LHCN-M2 (cell line): ENCODE measurements around the gene KRTAP5-9. TPM values are rescaled to one million over a fixed set of nuclear protein-coding genes. Genes with fewer than 3 reads are reported as not detected.
"Not testable (repeated sequence)": the region's sequence is repeated elsewhere in the genome, so short reads cannot be mapped to it uniquely, and the experiment has no call there.

Source experiments
- DNase-seq: peaks from one replicate; pipeline ENCODE4 v3.0.0-alpha.2; 2012; ENCODE audit warnings: low read depth
- total RNA-seq: library from RNA; depleted of rRNA; stranded (reverse); fragments of >200 nt; gene quantifications from 2 replicates; pipeline ENCODE4 v1.2.3, GENCODE V29; 2014

Gene KRTAP5-9
- total RNA-seq, 1 experiment from 2014 or later, result not detected

DNA sequence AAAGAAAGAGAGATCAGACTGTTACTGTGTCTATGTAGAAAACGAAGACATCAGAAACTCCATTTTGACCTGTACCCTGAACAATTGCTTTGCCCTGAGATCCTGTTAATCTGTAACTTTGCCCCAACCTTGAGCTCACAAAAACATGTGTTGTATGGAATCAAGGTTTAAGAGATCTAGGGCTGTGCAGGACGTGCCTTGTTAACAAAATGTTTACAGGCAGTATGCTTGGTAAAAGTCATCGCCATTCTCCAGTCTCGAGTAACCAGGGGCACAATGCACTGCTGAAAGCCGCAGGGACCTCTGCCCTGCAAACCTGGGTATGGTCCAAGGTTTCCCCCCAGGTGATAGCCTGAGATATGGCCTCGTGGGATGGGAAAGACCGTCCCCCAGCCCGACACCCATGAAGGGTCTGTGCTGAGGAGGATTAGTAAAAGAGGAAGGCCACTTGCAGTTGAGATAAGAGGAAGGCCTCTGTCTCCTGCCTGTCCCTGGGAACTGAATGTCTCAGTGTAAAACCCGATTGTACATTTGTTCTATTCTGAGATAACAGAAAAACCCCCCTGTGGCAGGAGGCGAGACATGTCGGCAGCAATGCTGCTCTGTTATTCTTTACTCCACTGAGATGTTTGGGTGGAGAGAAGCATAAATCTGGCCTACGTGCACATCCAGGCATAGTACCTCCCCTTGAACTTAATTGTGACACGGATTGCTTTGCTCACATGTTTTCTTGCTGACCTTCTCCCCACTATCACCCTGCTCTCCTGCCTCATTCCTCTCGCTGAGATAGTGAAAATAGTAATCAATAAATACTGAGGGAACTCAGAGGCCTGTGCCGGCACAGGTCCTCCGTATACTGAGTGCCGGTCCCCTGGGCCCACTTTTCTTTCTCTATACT lies 13.3 kb upstream of the KRTAP5-9 start:
- DNase-seq, result not testable (repeated sequence)

DNA sequence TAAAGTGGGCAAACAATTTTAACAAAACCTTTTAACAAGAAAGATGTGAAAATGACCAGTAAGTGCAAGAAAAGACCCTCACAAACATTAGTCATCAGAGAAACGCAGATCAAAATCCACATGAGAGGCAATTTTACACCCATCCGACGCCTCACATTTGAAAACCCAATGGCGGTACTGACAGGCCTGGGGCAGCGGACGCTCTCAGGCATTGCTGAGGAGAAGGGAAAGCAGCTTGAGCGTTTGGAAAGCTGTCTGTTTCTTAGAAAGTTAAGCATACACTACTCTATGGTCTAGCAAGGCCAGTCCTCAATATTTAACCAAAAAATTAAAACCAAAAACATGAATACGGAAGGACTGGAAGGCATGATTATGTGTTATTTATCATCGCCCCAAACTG lies 12.4 kb upstream of the KRTAP5-9 start:
- DNase-seq, result no peak

DNA sequence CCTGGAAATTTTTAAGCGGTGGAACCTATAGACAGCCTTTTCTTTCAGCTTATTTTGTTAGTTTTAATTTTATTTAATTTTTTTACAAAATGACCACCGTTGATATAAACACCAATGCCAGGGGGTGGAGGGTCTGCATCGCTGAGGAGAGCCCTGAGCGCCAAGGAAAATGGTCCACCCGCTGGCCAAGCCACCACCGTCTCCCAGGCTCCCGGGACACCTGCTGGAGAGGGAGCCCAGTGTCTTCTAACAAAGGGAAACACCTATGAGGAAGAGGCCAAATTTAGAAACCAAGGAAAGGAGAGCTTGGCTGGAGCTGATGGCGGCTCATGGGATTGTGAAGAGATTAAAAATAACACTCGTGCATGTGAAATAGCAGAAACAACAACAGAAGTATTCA lies 10.7 kb upstream of the KRTAP5-9 start:
- DNase-seq, result no peak

GRCh38 chr11:71537977-71538665 lies 10.1 kb upstream of the KRTAP5-9 start, which contains the start of gene KRTAP5-8:
TSS of gene KRTAP5-8 (plus strand) at chr11:71538025. CDS start at chr11:71538056, 31 bp downstream.
- peak; percentile 32 for DNase-seq

- no peak for DNase-seq
Measured at GRCh38 chr11:71538666-71538990, 9.6 kb upstream of the KRTAP5-9 start.

GRCh38 chr11:71539017-71539416 lies 9.2 kb upstream of the KRTAP5-9 start:
- DNase-seq, result no peak

DNA sequence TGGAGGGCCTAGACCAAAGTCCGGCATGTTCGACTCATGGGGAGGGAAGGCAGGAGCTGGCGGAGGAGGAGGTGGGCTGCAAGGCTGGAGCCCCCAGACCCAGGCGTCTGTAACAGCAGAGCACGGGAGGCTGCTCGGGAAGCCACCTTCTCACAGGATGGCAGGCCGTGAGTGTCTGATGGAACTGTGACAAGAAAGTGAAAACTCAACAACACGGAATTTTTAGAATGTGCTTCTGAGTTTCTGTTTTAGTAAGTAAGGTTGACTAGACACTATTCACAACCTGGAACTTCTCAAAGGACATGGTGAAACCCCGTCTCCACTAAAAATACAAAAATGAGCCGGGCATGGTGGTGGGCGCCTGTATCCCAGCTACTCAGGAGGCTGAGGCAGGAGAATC lies 8.2 kb upstream of the KRTAP5-9 start:
- not testable (repeated sequence) for DNase-seq

DNA sequence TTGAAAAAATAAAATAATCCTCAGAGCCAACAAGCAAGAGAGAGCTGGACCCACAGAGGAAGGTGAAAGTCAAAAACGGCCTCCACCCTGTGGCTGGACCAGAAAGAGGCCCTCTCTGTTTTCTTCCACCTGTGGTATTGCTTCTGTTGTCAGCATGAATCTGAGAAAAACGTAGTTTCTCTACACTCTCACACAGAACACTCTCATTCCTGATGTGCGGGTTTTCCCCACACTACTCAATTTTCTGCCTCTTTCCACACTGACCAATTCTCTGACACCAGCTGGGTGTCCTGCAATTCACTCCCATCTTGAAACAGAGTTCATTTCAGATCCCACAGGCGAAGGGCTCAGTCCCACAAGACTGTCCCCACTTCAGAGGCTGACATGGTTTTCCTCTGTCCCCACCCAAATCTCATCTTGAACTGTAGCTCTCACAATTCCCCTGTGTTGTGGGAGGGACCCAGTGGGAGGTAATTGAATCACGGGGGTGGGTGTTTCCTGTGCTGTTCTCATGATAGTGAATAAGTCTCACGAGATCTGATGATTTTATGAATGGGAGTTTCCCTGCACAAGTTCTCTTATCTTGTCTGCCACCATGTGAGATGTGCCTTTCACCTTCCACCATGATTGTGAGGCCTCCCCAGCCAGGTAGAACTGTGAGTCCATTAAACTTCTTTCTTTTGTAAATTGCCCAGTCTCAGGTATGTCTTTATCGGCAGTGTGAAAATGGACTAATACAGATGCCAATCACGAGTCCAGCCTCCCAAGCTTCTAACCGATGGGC lies 7.5 kb upstream of the KRTAP5-9 start:
- not testable (repeated sequence) for DNase-seq

GRCh38 chr11:71542382-71542781 lies 5.8 kb upstream of the KRTAP5-9 start:
- no peak for DNase-seq

DNA sequence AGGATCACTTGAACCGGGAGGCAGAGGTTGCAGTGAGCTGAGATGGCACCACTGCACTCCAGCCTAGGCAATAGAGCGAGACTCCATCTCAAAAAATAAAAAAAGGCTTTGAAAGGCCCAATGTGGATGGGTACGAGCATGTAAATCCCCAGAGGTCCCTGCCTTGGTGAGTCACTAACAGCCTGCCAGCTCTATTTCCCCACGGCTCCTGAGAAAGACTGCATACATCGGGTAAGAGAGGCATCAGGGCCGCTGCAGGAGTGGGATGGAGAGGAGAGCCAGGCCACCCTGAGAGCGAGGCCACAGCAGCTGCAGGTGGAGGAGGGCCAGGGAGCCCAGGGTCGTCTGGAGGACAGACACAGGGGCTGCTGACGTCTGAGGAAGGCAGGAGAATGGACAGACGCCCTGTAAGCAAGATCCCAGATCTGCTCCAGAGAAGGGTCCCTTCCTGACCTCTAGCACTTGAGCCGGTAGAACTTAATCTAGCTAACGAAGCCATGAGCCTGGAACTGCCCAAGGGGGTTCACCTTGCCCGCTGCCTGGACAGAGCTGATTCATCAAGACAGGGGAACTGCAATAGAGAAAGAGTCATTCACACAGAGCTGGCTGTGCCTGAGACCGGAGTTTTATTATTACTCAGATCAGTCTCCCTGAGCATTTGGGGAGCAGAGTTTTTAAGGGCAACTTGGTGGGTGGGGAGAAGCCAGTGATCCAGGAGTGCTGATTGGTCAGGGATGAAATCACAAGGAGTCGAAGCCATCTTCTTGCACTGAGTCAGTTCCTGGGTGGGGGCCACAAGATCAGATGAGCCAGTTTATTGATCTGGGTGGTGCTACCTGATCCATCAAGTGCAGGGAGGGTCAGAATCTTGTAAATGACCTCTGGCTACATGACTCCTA lies 5.1 kb upstream of the KRTAP5-9 start:
- DNase-seq, result peak; percentile 22

- DNase-seq, result no peak
Measured at GRCh38 chr11:71543866-71544265, 4.4 kb upstream of the KRTAP5-9 start.

GRCh38 chr11:71544525-71545214 lies 3.5 kb upstream of the KRTAP5-9 start:
- no peak for DNase-seq

DNA sequence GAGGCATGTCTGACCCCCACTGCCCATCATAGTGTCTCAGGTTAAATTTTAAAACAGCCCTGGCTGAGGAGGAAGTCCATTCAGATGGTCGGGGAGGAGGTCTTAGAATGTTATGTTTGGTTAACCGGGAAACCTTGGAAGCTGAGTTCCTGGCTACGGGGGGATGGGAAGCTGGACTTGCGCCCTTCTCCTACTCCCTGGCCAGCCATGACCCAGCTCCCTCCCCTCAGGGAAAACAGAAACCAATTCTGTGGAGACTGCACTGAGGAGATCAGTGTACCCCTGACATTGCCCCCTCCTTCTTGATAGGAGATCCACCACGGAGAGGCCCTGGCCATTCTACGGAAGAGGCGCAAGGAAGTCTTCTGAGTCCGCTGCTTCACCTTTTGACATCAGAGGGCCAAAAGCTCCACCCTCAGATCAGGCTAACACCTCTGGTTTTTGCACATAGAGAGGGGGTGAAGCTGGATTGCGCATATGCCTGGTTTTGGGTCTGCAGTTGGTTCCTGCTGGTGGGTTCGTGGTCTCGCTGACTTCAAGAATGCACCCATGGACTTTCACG lies 2.7 kb upstream of the KRTAP5-9 start:
- DNase-seq, result no peak

GRCh38 chr11:71548716-71549151 lies 514 bp downstream of the KRTAP5-9 start:
- peak; percentile 18 for DNase-seq

DNA sequence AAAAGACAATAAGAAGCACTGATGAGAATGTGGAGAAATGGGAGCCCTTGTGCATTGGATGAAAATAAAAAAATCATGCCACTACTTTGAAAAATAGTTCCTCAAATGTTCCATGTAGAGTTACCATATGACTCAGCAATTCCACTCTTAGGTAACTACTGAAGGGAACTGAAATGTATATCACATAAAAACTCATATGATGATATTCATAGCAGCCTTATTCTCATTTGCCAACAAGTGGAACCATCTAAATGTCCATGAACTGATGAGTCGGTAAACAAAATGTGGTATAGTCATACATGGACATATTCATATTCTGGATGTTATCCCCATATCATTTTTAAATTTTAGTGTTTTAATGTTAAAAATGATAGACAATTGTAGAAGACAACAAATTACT lies 3.5 kb downstream of the KRTAP5-9 start:
- DNase-seq, result no peak

- no peak for DNase-seq
Measured at GRCh38 chr11:71554996-71555395, 6.8 kb downstream of the KRTAP5-9 start.

DNA sequence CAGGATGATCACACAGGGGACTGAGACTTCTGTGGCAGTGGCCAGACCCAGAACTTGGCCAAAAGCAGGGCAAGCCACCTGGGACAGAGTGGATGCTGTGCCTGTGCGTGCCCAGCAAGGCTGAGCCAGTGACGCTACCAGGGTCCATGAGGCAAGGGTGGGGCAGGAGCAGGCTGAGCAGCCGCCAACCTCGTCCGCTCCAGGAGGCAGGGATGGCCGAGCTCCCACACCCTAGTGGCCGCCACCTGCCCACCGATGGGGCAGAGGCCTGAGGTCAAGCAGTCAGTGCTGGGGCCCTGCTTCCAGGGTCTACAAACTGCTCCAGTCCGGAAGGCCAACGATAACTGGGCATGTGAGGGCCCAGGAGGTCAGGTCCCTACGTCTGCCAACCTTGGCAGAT lies 7.3 kb downstream of the KRTAP5-9 start:
- DNase-seq, result no peak

GRCh38 chr11:71556018-71556417 lies 7.8 kb downstream of the KRTAP5-9 start:
- DNase-seq, result no peak

DNA sequence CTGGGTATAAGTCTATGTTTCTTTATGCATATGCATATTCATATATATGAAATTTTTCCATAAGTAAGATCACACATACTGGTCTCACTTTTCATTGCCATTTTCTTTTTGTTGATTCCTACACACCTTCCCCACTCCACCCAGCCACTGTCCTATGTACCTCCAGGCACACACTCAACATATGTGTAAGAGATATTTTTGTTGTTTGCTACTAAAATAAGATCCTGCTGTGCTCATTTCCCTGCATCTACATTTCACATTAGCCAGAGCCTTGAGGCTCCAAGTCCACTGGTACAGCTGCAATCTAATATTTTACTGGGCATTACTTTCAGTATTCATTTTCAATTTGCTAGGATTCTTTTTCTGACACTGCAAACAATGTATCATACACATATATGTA lies 9.0 kb downstream of the KRTAP5-9 start:
- no peak for DNase-seq

DNA sequence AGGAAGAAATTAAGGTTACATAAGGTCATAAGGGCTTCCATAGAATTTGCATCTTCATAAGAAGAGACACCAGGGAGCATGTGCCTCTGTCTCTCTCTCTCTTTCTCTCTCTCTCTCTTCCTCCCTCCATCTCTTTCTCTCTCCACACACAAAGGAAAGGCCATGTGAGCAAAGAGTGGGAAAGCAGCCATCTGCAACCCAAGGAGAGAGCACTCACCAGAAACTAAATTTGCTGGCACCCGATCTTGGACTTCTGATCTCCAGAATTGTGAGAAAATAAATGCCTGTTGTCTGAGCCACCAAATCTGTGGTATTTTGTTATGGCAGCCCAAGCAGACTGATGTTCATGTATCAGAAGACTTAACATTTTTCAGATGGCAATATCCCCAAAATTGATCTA lies 10.8 kb downstream of the KRTAP5-9 start:
- no peak for DNase-seq
